OCI-LY1 (cell line): ENCODE data around the gene HKDC1.
"Not testable (repeated sequence)": the region's sequence is repeated elsewhere in the genome, so short reads cannot be mapped to it uniquely, and the experiment has no call there.

Source experiments
- H2AFZ ChIP-seq: fragments of 200-600 bp; sonication (generic), shearing (Covaris generic); 2 replicates; pipeline ENCODE4 v1.6.0; 2014; ENCODE audit warnings: antibody characterized with exemption, mild to moderate bottlenecking, low read length
- H3F3A ChIP-seq: fragments of 200-600 bp; sonication (generic), shearing (Covaris generic); 2 replicates; pipeline ENCODE4 v1.6.0; 2014; ENCODE audit warnings: mild to moderate bottlenecking, antibody characterized with exemption, low read length, moderate library complexity; ENCODE audit not compliant: insufficient read depth
- H3K27ac ChIP-seq: fragments of 200-600 bp; sonication (generic); 2 replicates; pipeline ENCODE4 v1.5.1; 2014; ENCODE audit warnings: low read length, mixed run types, mild to moderate bottlenecking, low read depth; ENCODE audit not compliant: poor library complexity, severe bottlenecking
- H3K27me3 ChIP-seq: fragments of 200-600 bp; sonication (generic); 2 replicates; pipeline ENCODE4 v1.6.0; 2014; ENCODE audit warnings: antibody characterized with exemption, mild to moderate bottlenecking, low read length, moderate library complexity; ENCODE audit not compliant: insufficient read depth
- H3K36me3 ChIP-seq: fragments of 200-600 bp; sonication (generic); 2 replicates; pipeline ENCODE4 v1.6.1; 2014; ENCODE audit warnings: mild to moderate bottlenecking, antibody characterized with exemption, low read length, moderate library complexity, mixed read lengths; ENCODE audit not compliant: insufficient read depth
- H3K4me1 ChIP-seq: fragments of 200-600 bp; sonication (generic); 2 replicates; pipeline ENCODE4 v1.5.1; 2014; ENCODE audit warnings: mild to moderate bottlenecking, low read length, moderate library complexity; ENCODE audit not compliant: insufficient read depth, severe bottlenecking
- H3K4me2 ChIP-seq: fragments of 200-600 bp; sonication (generic), shearing (Covaris generic); 2 replicates; pipeline ENCODE4 v1.6.1; 2014; ENCODE audit warnings: low read length
- H3K4me3 ChIP-seq: fragments of 200-600 bp; sonication (generic); 2 replicates; pipeline ENCODE4 v1.5.1; 2014; ENCODE audit warnings: low read length, low read depth, mild to moderate bottlenecking, mixed read lengths; ENCODE audit not compliant: poor library complexity, severe bottlenecking
- H3K79me2 ChIP-seq: fragments of 200-600 bp; shearing (Covaris generic); 2 replicates; pipeline ENCODE4 v1.6.1; 2016; ENCODE audit warnings: mixed run types, low read length, mixed read lengths; ENCODE audit not compliant: insufficient read depth
- H3K9ac ChIP-seq: fragments of 200-600 bp; sonication (generic), shearing (Covaris generic); 2 replicates; pipeline ENCODE4 v1.6.1; 2014; ENCODE audit warnings: mild to moderate bottlenecking, low read length, mixed read lengths
- H3K9me2 ChIP-seq: fragments of 200-600 bp; sonication (generic), shearing (Covaris generic); 2 replicates; pipeline ENCODE4 v1.6.1; 2014; ENCODE audit warnings: low read depth, mild to moderate bottlenecking, low read length, mixed read lengths
- H3K9me3 ChIP-seq: fragments of 200-600 bp; shearing (Covaris generic); 2 replicates; pipeline ENCODE4 v1.6.1; 2014; ENCODE audit warnings: low read length, mixed read lengths
- H4K20me1 ChIP-seq: fragments of 200-600 bp; sonication (generic), shearing (Covaris generic); 2 replicates; pipeline ENCODE4 v1.6.0; 2016; ENCODE audit warnings: mild to moderate bottlenecking, low read length; ENCODE audit not compliant: insufficient read depth
- CTCF ChIP-seq: fragments of 200-600 bp; sonication (generic), shearing (Covaris generic); IDR thresholded peaks from 2 replicates; pipeline ENCODE4 v1.5.1; 2017; ENCODE audit warnings: mild to moderate bottlenecking, antibody characterized with exemption, low read length, moderate library complexity, mixed read lengths
- EZH2 ChIP-seq: fragments of 200-600 bp; sonication (generic), shearing (Covaris generic); IDR thresholded peaks from 2 replicates; pipeline ENCODE4 v1.8.0; 2017; ENCODE audit warnings: borderline replicate concordance, mixed run types, mild to moderate bottlenecking, antibody characterized with exemption, low read length, moderate library complexity, mixed read lengths

The HKDC1 gene

GRCh38 chr10:69220041-69220451, at the start of gene HKDC1:
Gene HKDC1, plus strand, starts transcription at chr10:69220332. Its CDS starts 104 bp downstream, at chr10:69220436.
- Histone ChIP-seq H3K9me2 (no peaks in the 10 kb centered on the region), H3K36me3 (no peaks in the 10 kb centered on the region), H3K4me2 (no peak within 1 kb of the TSS), H3K4me1 (peaks cover 27% of the 10 kb centered on the region), H4K20me1 (no peaks in the 10 kb centered on the region), H3K27ac (no peak within 1 kb of the TSS), H3K9ac (no peak within 1 kb of the TSS), H3K79me2 (no peaks in the 10 kb centered on the region), H2AFZ (no peak within 1 kb of the TSS), H3K27me3 (no peaks in the 10 kb centered on the region), H3K9me3 (no peaks in the 10 kb centered on the region), H3K4me3 (no peak within 1 kb of the TSS), H3F3A (no peaks in the 10 kb centered on the region)
- TF ChIP-seq CTCF = no peak
- TF ChIP-seq EZH2 = no peak

GRCh38 chr10:69172241-69172982, 47.7 kb upstream of the HKDC1 start:
- Histone ChIP-seq H3K4me1 (no peaks in the 10 kb centered on the region), H3F3A (no peaks in the 10 kb centered on the region; the same call in none of the 2 replicates), H4K20me1 (no peaks in the 10 kb centered on the region), H2AFZ (no peak overlapping the region), H3K9me2 (no peaks in the 10 kb centered on the region), H3K27me3 (no peaks in the 10 kb centered on the region), H3K9me3 (no peaks in the 10 kb centered on the region), H3K4me2 (no peak overlapping the region), H3K4me3 (no peak overlapping the region), H3K79me2 (no peaks in the 10 kb centered on the region; the same call in 1 of the 2 replicates), H3K9ac (no peak overlapping the region), H3K36me3 (peaks cover 34% of the 10 kb centered on the region; the same call in 1 of the 2 replicates), H3K27ac (no peak overlapping the region)
- TF ChIP-seq EZH2 (no peak), CTCF (no peak)

- not testable (repeated sequence) for H3K4me3 ChIP-seq, H3K9me3 ChIP-seq, H3K27me3 ChIP-seq, H4K20me1 ChIP-seq, H3K4me2 ChIP-seq, H3K4me1 ChIP-seq, H3K9ac ChIP-seq, H3K9me2 ChIP-seq, H3K79me2 ChIP-seq, H3F3A ChIP-seq, H3K27ac ChIP-seq, H2AFZ ChIP-seq
- H3K36me3 ChIP-seq = peaks cover 21% of the 10 kb centered on the region; the same call in 1 of the 2 replicates
Measured at GRCh38 chr10:69175326-69175725, 44.8 kb upstream of the HKDC1 start.

- TF ChIP-seq EZH2 (no peak), CTCF (no peak)
- H3K36me3 ChIP-seq = peaks cover 6% of the 10 kb centered on the region; the same call in 1 of the 2 replicates
- no peak overlapping the region for H2AFZ ChIP-seq
- peaks cover 17% of the 10 kb centered on the region for H3K79me2 ChIP-seq
- no peaks in the 10 kb centered on the region for H4K20me1 ChIP-seq
- H3K9me2 ChIP-seq = no peaks in the 10 kb centered on the region
- H3F3A ChIP-seq = no peaks in the 10 kb centered on the region; the same call in 1 of the 2 replicates
- H3K4me1 ChIP-seq = peaks cover 20% of the 10 kb centered on the region
- no peak overlapping the region for H3K4me2 ChIP-seq
- H3K27ac ChIP-seq = no peak overlapping the region
- no peak overlapping the region for H3K9ac ChIP-seq
- H3K4me3 ChIP-seq = no peak overlapping the region
- H3K9me3 ChIP-seq = no peaks in the 10 kb centered on the region
- H3K27me3 ChIP-seq = no peaks in the 10 kb centered on the region
Measured at GRCh38 chr10:69176823-69177222, 43.3 kb upstream of the HKDC1 start.
